Endometrial microvascular endothelial cells (primary cell): ENCODE data around the gene CLSTN2. TPM values are rescaled to one million over a fixed set of nuclear protein-coding genes. Genes with fewer than 3 reads are reported as not detected.

ENCODE experiments used
- in situ Hi-C: cut with HindIII; loops from 2 replicates; pipeline ENCODE4 v1.10.0; 2017; ENCODE audit warnings: low sequenced_read_pairs, low pct_unique_long_range_greater_than_20kb; ENCODE audit errors: inconsistent ontology term
- total RNA-seq: library from RNA; depleted of rRNA; stranded (reverse); fragments of >200 nt; gene quantifications from one replicate; pipeline ENCODE4 v1.2.3, GENCODE V29; 2015; ENCODE audit errors: inconsistent ontology term

Gene CLSTN2
- total RNA-seq, 1 donor from 2014 or later = not detected

GRCh38 chr3:140438736-140439470, 503.9 kb downstream of the CLSTN2 start:
- in situ Hi-C loops = no loop called here

GRCh38 chr3:140439527-140439926, 504.5 kb downstream of the CLSTN2 start:
- in situ Hi-C loops = no loop called here

DNA sequence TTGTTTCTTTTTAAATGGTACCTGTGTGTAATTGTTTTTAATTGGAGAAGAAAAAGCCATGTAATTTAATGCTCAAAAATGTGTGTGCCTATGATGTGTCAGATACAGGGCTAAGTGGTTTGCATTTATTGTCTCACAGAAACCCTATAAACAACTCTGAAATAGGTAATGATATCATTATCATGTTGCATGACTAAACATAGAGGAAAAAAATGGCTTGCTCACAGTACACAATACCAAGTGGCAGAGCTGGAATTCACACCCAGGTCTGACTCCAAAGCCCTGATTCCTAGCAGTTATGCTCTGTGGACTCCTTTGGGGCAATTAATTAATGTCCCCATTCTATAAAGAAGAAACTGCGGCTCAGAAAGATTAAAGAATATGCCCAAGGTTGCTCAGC, 505.5 kb downstream of the CLSTN2 start:
- in situ Hi-C loops = no loop called here

- in situ Hi-C loops = no loop called here
These were observed 506.0 kb downstream of the CLSTN2 start for GRCh38 chr3:140441006-140441405.

- in situ Hi-C loops = no loop called here
These were observed 507.6 kb downstream of the CLSTN2 start for GRCh38 chr3:140442621-140443020.

DNA sequence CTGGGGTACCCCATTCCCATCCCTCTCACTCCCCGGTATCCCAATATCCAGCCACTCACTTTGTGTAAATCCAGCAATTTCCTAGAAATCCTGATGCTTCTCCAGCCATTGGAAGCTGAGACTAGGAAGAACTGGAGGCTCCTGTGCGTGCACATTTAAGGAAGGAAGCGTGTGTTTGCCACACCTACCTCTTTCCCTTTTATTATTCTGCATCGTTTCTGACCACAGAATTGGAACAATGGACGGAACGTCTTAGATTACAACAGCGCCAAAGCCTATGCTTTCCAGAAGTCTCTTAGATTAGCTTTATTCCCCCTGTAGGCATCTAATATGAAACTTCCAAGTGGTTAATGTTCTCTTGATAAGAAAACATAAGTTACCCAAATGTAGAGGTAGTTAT, 508.1 kb downstream of the CLSTN2 start:
- in situ Hi-C loops = no loop called here

DNA sequence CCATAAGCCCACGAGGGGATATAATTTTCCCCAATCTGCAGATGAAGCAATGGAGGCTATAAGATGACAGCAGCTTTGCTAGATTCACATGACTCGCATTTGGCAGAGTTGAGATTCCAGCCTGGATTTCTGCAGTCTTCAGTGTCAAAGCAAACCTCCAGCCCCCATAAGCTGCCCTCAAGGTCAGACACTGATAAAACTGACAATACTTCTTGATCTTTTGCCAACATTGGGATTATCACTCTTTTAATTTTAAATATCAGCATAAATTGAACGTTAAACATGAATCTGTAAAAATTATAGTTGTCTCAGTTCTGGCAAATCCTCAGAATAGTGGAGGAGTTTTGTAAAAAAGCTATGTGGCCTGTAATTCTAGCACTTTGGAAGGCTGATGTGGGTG, 508.8 kb downstream of the CLSTN2 start:
- in situ Hi-C loops = no loop called here

GRCh38 chr3:140446734-140447133, 511.7 kb downstream of the CLSTN2 start:
- in situ Hi-C loops = no loop called here

GRCh38 chr3:140447136-140447535, 512.2 kb downstream of the CLSTN2 start:
- in situ Hi-C loops = no loop called here

- in situ Hi-C loops = no loop called here
These were observed 513.0 kb downstream of the CLSTN2 start for GRCh38 chr3:140448001-140448400.

DNA sequence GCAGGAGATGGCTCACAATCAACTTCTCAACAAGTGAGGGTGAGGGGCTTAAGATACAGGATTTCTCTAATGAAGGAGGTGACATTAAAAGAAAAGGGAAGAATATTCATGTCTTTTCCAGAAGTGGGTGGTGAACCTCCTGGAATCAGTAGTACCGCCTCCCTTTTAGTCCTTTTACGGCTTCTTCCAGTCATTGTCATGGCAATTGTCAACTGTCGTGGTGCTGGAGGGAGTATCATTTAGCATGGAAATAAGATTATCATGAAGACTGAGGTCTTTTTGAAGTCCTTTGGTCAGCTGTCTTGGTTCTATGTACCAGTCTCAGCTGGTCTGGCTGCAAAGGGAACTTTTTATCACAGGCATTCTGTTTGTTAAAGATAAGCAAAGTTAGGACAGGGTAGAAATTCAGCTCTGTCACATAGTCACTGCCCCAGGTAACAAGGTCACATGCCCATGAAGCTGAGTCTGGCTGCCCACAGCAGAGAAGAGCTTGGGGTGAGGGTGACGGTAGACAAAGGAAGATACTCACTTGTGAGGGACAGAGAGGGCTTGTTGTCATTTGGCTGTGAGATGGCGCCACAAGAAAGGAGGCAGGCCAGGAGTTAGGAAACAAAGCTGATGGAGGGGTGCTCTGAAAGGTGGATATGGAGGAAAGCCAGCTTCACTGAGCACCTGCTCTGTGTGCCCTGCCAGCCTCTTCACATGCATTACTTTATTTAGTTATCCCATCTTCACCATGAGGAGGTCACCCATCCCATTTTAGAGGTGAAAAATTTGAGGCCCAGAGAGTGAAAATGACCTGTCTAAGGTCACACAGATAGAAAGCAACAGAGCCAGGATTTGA, 514.6 kb downstream of the CLSTN2 start:
- in situ Hi-C loops = no loop called here

- in situ Hi-C loops = no loop called here
These were observed 518.8 kb downstream of the CLSTN2 start for GRCh38 chr3:140453750-140454149.

GRCh38 chr3:140455521-140456214, 520.7 kb downstream of the CLSTN2 start:
- in situ Hi-C loops = no loop called here

- in situ Hi-C loops = no loop called here
These were observed 522.0 kb downstream of the CLSTN2 start for GRCh38 chr3:140456974-140457373.

GRCh38 chr3:140459462-140459861, 524.5 kb downstream of the CLSTN2 start:
- in situ Hi-C loops = no loop called here

DNA sequence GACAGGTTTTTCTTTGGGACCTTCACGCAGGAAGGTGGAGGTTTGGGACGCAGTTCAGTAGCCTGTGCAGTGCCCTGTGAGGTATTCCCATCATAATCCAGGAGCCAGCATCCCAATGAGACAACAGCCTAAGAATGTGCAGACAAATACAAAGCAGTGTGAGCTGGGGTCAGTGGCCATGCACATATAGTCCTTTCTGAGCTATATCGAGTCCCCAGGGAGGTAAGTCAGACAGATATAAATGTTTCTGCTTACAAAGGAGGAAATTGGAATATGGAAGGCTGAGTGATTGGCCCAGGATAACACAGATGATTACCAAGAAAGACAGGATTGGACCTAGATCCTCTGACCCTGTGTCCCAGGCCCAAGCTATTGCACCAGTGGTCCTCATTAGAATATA, 526.3 kb downstream of the CLSTN2 start:
- in situ Hi-C loops = no loop called here

GRCh38 chr3:140463355-140463754, 528.4 kb downstream of the CLSTN2 start:
- in situ Hi-C loops = no loop called here

- in situ Hi-C loops = no loop called here
These were observed 531.0 kb downstream of the CLSTN2 start for GRCh38 chr3:140465988-140466387.

GRCh38 chr3:140466535-140466934, 531.5 kb downstream of the CLSTN2 start:
- in situ Hi-C loops = no loop called here
